Activated CD8-positive, alpha-beta memory T cell treated with anti-CD3 and anti-CD28 coated beads, Interleukin-2, amount 50 U/mL, for 1 hour (primary cell): ENCODE results near the gene PLEKHA7.

Source experiments
- DNase-seq: peaks from one replicate; pipeline ENCODE4 v3.0.0-alpha.2; 2020; ENCODE audit errors: extremely low read depth

PLEKHA7 gene

DNA sequence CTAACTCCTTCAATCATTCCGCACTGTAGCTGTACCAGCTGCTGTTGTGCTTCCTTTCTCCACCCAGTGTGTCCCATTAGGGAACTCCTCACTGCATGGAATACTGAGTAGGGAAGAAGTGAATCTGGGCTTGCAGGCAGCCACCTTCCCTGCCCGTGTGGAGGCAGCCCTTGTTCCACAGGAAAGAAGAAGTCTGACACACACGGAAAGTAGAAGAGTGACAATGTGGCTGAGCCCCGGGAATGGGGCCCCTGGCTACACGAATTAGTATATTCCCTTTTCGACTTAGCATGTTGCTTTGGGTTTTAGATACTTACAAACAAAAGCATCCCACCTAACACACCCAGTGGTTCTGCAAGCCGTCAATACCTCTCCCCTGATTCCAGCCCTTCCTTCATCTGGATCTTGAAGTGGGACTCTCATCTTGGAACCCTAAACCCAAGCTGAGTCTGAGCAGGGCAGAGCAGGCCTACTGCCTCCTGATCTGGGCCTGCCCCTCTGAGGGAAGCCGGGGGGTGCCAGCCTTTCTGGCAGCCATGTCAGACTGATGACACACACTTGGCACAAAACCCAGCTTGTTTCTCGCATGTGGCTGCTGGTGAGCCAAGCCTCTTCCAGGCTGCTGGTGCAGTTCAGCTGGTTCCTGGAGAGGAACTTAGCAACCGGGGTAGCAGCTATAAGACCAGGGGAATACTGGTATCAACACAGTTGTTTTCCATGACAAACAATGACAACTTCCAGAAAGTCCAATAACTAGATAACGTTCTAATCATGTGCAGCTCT is 204.1 kb downstream of the PLEKHA7 start:
- no peak for DNase-seq

DNA sequence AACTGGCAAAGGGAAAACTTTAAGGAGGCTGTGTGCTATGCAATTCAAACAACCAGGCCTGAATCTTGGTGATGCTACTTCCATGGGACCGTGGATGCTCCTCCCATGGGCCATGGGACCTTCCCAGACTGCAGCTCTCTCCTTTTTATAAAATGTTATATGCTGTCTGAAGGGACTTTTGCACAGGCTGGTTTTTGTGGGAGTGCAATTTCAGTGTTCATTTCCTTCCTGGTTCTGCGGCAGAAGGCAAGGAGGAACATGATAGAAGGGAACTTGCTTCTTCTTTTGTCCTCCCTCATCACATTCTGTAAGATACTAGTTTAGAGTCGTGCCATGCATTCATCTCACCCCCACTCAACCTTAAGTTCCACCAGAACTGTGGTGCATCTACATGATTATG is 206.9 kb downstream of the PLEKHA7 start:
- DNase-seq = no peak

DNA sequence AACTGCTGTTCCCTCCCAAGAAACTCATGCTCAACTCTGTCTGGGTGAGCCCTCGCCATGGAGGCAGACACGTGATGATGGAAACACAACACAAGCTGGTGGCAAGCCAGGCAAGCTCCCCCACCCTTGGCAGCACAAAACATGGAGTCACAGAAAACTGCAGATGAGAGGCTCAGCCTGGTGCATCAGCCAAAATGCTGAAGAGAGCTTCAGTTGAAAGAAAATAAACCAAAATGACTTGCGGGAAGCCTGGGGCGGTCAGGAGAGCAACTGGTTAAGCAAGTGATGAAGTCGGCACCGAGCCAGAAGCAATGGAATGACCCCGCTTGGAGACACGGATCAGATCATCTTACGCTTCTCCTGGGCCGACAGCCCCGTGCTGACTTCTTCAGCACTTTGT is 207.4 kb downstream of the PLEKHA7 start:
- DNase-seq = no peak

DNA sequence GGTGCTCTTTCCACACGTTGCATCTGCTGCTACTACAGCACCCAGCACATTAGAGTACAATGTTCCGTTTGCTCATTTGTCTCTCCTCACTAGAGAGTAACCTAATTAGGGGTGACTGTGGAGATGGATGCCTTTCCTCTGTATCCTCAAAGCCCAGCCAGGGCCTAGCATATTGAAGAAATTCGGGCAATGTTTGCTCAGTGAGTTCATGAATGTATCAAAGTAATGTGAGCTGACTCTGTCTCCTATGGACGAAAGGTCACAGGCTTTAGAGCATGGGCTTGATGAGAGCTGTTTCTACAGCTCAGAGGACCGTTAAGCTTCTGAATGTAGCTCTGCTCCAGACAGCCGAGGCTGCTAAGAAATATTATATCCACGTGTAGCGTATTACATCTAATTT is 208.3 kb downstream of the PLEKHA7 start:
- DNase-seq = no peak

DNA sequence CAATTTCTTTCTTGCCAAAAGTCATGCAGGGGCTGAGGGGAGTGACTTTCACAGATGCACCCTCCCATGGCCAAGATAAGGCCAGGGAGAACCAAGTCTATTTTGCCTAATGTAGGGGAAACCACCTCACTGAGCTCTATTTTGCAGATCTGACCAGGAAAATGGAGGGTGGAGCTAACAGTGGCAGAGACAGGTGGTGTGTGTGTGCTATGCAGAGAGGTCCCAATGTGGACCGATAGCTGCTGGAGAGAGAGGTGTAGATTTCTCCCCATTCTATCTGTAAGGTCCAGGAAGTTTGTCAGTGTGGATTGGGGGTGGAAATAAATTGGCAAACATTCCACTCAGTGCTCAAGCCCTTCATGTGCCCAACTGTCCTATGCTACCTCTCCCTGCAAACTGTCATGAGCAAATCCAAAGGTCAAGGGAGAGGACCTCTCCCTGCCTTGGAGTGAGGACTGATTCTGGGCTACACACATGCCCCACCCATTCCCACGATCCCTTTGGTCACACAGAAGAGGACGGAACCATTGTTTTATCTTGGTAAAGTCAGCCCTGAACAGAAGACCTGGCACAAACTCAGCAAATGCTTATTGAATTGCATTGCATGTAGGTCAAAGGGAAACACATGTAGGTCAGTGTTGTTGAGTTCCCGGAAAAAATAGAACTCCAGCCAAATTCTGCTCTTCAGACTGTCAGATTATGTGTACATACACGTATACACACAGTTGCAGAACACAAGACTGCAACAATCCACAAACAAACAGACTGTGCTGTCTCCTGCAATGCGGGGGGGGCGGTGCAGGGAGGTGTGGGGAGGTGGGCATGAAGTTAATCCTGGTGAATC is 209.9 kb downstream of the PLEKHA7 start:
- DNase-seq = no peak

DNA sequence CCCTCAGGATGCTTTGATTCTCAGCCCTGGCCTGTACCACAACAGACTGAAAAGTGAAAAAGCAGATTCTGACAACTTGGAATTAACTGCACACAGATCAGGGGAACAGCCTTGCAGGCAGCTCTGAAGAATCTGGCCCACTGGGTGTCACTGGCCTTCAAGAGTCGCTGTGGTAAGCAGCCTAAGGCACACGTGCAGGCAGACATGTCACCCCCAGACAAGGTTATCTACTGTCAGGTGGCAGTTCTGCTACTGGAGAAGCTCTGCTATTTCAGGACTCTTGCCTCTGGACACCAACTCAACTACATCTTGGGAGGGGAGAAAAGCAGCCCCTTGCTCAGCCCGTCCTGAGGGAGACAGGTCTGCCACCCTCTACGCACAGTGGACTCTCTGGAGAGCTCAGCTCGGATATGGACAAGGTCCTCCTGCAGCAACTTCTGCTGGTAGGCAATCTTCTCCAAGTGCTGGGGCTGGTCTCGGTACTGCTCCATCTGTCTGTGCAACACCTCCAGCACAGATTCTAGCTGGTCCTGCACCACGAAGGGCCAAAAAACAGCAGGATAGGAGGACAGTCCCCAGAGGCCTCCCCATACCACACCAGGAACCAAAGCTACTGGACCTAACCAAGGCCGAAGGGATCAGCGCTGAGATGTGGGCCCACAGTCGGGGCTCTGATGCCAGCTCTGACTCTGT is 212.8 kb downstream of the PLEKHA7 start:
- no peak for DNase-seq

DNA sequence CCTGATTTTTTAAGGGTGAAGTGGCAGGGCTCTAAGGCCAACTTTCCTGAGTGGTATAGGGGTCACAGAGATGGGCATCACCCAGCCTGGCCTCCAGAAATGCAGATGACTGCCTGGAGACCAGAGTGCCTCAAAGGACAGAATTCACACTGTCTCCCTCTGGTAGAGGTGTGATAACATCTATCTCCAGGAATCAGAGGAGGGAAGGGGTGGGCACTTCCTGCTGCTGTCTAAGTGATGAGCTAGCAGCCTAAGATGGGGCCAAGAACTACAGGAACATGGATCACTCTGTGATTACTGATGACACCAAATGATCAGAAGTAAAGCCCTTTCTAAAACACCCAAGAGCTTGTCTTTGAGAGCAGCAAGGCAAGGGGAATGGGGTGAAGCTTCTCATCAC is 213.8 kb downstream of the PLEKHA7 start:
- DNase-seq = no peak

DNA sequence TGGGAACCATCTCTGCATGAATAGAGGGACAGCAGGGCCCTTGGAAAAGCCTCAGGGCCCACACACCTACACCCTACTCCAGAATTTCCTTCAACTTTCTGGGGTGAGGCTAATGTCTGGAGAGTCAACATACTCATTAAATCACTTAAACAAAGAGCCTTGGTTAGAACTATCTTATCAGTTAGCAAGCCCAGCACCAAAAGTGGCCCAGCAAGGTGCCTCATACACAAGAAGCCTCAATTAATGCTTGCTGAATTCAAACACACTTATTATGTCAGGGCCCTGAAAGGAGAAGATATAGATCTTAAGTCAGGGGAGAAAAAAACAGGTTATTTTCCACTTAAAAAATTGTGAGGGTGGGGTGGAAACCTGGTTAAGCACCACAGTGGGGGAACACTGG is 214.3 kb downstream of the PLEKHA7 start:
- DNase-seq = no peak

DNA sequence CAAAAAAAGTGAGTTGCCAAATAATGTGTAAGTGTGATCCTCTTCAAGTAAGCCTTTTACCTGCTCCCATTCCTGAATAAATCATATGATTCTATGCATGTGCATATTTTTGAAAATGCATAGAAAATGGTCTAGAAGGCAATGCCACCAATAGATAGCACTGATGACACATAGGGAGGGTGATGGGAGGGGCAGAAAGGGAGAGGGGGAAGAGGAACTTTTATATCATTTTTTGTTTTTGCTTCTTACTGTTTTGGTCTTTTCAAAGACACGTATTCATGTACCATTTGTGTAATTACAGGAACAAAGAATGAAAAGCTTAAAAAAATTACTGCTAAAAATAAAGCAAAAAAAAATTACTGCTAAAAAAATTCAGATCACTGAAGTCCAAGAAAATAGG is 215.0 kb downstream of the PLEKHA7 start:
- DNase-seq = no peak

DNA sequence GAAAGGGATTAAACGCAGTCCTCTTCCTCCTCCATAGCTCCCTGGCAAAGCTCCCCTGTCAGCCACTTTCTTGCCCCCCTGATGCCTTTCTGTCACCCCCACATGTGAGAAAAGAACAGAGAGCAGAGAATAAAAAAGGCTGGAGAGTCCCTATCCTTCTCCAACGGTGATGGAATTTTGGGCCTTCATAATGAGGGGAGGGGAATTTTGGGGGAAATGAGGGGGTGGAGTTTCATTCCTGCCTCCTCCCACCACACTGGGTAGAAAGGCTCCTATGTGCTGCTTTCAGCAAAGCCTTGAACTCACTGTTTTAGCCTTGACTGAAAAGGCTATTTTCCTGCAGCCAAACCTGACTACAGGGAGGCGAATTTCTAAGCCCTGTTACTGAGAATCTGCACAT is 216.4 kb downstream of the PLEKHA7 start:
- no peak for DNase-seq

DNA sequence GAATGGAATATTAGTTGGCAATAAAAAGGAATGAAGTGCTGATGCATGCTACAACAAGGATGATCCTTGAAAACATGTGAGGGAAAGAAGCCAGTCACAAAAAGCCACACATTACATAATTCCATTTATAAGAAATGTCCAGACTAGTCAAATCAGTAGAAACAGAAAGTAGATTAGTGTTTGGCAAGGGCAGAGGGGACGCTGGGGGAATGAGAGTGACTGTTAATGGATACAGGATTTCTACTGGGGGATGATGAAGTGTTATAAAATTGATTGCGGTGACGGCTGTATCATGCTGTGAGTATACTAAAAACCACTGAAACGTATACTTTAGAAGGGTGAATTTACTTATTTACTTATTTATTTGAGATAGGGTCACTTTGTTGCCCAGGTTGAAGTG is 217.9 kb downstream of the PLEKHA7 start:
- no peak for DNase-seq

DNA sequence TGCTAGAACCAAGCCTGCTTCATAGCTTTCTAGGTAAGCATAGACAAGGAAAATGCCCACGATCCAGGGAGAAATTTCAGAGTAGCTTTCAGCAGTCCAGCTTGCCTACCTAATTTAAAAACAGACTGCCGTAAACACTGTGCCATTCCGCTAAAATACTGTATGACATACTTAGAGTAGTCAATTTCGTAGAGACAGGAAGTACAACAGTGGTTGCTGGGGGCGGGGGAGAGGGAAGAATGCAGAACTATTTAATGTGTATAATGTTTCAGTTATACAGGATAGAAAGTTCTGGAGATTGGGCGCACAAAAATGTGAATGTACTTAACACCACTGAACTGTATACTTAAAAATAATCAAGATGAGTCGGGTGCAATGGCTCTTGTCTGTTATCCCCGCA is 219.1 kb downstream of the PLEKHA7 start:
- DNase-seq = no peak

DNA sequence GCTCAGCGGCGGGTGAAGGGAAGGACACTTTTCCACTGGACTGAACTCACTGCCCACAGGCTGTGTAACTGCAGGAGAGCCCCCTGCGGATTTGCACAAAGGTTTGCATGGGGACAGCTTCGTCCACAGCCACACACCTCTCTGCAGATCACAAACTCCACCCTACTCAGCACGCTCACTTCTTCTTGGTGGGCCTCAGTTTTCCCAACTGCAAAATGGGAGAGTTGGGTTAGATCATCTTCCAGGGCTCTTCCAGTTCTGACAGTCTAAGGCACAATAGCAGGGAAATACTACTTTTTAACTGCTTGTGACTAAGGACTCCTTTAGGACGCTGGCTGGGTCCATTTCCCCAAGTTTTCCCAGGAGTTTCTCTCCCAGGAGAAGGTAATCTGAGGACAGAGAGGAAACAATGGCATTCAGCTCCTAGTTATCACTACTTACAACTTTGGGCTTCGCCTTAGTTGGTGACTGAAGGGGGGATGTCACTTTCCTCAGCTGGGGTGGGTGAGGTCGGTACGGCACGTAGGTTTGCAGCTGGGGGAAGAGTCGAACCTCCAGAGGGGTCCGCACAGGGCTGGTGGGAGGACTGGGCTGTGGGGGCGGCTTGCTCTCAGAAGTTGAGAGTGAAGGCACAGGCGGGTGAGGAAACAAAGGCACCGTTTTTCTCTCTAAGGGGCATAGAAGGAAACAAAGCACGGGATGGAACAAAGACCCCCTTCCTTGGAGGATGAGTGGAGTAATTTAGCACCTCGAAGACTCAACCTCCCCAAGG is 220.0 kb downstream of the PLEKHA7 start:
- no peak for DNase-seq

DNA sequence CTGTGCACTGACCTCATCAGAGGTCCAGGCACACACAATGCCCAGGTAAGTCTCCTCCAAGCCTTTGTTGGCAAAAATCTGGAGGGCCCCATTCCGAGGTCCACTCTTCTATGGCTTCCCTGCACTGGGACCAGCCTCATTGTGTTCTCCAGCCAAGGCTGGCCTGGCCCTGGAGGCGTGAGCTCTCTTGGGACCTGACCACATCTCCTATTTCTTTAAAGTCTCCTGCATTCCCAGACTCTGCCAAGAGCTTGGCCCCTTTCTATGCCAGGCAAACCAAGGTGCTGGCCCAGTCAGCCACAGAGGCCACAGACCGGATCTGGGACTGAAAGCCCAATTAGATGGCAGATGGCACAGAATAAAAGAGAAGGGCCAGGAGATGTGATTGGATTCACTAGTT is 220.7 kb downstream of the PLEKHA7 start:
- DNase-seq = no peak

DNA sequence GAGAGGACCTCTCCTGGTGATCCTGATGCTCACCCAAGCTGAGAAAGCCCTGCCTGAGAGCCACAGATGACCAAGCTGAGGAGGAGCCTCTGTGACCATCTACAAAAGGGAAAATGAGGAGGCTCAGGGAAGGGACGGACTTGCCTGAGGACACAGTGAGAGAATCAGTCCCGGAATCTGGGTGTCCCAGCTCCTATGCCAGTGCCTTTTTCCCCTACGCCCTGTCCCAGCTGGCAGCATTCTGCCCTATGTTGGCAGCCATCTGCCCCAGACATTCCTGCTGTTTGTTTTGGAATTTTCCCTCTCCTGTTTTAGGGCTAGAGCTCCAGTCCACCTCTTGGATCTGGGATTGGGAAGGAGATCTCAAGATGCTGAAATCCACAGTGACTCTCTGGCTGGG is 221.2 kb downstream of the PLEKHA7 start:
- DNase-seq = no peak

DNA sequence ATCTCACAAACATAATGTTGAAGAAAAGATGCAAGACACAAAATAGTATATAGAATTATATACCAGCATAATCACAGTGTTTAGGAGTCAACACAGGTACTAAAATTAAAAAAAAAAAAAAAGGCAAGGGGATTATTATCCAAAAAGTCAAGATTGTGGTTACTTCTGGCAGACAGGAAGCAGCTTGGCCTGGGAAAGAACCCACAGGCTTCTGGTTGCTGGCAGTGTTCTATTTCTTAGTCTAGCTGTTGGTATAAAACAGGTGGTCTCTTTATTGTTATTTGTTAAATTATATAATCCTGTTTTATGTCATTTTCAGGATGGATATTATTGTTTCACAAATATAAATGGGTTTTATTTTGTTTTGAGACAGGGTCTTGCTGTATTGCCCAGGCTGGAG is 221.8 kb downstream of the PLEKHA7 start:
- no peak for DNase-seq

DNA sequence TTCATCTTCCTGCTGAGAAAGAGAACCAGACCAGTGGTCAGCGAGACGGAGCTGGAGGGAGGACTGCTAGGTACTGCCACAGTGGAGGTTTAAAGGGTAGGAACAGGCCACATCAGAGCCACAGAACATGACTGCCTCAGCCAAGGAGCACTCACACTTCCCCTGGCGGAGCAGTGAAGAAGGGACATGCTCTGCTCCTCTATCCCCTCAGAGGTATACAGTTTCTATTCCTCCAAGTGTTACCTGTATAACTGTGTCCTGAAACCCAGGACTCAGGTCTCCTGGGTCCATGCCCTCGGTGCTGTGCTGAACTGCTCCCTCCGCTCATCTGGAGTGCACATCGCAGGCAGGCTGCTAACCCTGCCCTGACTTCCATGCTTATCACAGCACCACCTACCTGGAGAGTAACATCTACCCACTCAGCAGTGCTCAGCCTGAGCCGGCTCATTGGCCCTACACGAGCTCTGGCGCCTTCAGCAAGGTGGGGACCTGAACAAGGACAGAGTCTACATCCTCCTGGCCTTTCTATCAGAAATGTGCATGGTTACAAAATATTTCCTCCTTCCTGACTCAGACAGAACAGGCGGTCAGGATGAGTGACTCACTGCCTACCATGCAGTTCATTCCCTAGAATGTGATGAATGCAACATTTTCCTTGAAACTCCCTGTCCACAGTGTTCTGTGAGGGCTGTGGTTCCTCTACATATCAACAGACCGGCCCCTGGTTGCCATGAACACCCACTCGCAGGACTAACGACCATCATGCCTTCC is 222.8 kb downstream of the PLEKHA7 start:
- DNase-seq = no peak

DNA sequence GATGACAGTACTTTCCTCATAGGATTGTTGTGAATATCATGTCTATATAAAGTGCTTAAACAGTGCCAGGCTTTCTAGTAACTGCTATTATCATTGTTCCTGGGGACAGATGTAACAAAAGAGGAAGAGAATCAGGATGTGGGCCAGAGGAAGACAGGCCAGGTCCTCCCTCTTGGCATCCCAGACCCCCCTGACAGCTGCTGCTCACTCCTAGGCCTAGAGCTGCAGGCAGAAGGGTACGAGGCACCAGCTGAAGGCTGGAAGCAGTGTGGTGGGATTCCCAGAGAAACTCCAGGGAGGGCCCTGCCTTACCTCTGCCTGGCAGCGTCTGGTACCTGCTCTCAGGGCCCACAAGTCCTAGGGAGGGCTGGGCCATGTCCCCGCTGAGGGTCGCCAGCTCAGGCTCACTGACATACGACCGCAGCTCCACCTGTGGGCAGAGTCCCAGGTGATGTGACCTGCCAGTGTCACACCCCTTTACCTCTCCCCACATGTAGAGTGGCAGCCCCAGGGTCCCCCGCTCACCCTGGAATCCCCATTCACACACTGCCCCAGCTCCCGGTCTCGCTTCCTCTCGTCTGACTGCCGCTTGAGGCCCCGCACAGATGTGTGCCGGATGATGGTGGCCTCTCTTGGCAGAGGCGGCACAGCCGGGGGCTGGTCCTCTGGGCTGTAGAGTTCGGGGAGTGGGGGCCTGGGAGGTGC is 223.6 kb downstream of the PLEKHA7 start:
- no peak for DNase-seq

DNA sequence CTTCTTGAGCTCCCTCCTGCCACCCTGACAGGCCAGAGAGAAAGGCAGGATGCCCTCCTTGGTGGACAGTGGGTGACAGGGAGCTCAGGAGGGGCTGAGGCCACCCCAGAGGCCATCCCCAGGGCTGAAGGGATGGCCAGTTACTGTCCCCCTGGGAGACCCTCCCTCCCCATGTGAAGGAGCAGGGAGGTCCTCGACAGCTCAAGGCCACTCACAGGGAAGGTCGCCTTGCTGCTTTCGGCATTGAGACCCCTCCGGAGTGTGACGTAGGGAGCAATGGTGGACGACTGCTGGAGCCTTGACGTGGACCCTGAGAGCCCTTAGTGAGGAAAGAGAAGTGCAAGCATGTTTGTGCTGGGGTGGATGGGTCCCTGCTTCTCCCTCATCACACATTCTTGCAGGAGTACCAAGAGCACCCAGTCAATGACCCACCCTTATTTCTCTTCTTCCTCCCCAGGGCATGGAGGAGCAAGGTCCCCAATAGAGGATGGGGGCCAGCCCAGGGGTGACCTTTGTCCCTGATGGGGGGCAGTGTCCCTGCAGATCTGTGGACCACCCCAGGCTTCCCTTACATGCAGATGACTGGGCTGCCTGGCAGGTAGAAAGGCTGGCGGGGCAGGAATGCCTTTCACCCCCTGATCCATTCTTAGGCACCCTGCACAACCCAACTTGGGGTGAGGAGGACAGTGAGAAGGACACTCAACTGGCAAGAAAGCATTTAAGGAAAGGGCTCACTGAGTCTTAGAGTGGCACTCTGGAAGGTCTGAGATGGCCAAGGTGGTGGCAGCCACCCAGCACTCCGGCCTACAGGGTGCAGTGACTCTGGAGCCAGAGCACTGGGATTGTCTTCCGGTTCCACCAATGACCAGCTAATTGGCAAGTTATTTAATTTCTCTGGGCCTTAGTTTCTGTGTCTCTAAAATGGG is 224.4 kb downstream of the PLEKHA7 start:
- DNase-seq = no peak

DNA sequence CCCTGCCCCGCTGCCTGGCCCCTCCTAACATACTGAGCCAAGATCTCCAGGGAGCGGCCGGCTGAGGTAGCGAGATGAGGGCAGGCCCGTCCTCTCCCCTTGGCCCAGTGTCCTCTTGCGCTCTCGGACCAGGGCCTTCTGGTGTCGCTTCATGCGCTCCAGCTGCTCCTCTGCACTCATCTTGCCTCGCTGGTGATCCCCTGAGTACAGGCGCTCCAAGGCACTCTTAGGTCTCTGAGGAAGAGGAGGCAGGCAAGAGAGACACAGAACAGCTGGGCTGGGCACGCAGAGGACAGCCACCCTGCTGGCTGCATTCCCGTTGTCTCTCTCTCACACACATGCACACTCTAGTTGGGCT is 225.2 kb downstream of the PLEKHA7 start:
- no peak for DNase-seq
